Eye (tissue), 1 donor: ENCODE data around the gene SPTY2D1.
"Not testable (repeated sequence)": the region's sequence is repeated elsewhere in the genome, so short reads cannot be mapped to it uniquely, and the experiment has no call there.

Experiments
- DNase-seq: peaks from one replicate; pipeline ENCODE4 v3.0.0-alpha.2; 2015

SPTY2D1 gene

GRCh38 chr11:18634140-18635032 is at the start of gene SPTY2D1:
TSS of gene SPTY2D1 (minus strand) at chr11:18634342. CDS start at chr11:18634257, 85 bp downstream.
- peak; percentile 99 for DNase-seq

GRCh38 chr11:18682466-18682865 is 48.3 kb upstream of the SPTY2D1 start:
- no peak for DNase-seq

GRCh38 chr11:18681949-18682348 is 47.8 kb upstream of the SPTY2D1 start:
- not testable (repeated sequence) for DNase-seq

GRCh38 chr11:18677560-18677959 is 43.4 kb upstream of the SPTY2D1 start:
- DNase-seq, result no peak

- no peak for DNase-seq
These were observed 42.7 kb upstream of the SPTY2D1 start for GRCh38 chr11:18676803-18677202.

GRCh38 chr11:18672209-18672608 is 38.1 kb upstream of the SPTY2D1 start:
- DNase-seq, result not testable (repeated sequence)

GRCh38 chr11:18671246-18671645 is 37.1 kb upstream of the SPTY2D1 start:
- DNase-seq, result no peak

- DNase-seq, result peak; percentile 7
These were observed 35.6 kb upstream of the SPTY2D1 start for GRCh38 chr11:18669711-18670110.

- DNase-seq, result no peak
These were observed 35.1 kb upstream of the SPTY2D1 start for GRCh38 chr11:18669219-18669596.

- DNase-seq, result no peak
These were observed 34.0 kb upstream of the SPTY2D1 start for GRCh38 chr11:18668131-18668530.

GRCh38 chr11:18665353-18665872 is 31.3 kb upstream of the SPTY2D1 start:
- not testable (repeated sequence) for DNase-seq

GRCh38 chr11:18657673-18658072 is 23.5 kb upstream of the SPTY2D1 start:
- no peak for DNase-seq

GRCh38 chr11:18650859-18651557 is 16.9 kb upstream of the SPTY2D1 start:
- peak; percentile 51 for DNase-seq

GRCh38 chr11:18650353-18650752 is 16.2 kb upstream of the SPTY2D1 start:
- DNase-seq, result no peak

GRCh38 chr11:18643034-18643433 is 8.9 kb upstream of the SPTY2D1 start:
- DNase-seq, result not testable (repeated sequence)

GRCh38 chr11:18641677-18642076 is 7.5 kb upstream of the SPTY2D1 start:
- DNase-seq, result no peak

- no peak for DNase-seq
These were observed 644 bp downstream of the SPTY2D1 start for GRCh38 chr11:18633256-18634139.

GRCh38 chr11:18632841-18633240 is 1.3 kb downstream of the SPTY2D1 start:
- DNase-seq, result no peak

GRCh38 chr11:18624161-18624560 is 10.0 kb downstream of the SPTY2D1 start:
- no peak for DNase-seq

- DNase-seq, result no peak
These were observed 10.4 kb downstream of the SPTY2D1 start for GRCh38 chr11:18623707-18624106.

GRCh38 chr11:18618342-18619025 is 15.7 kb downstream of the SPTY2D1 start:
- DNase-seq, result peak; percentile 12
